ENCODE results near the gene FKBP1A. TPM values are rescaled to one million over a fixed set of nuclear protein-coding genes. Genes with fewer than 3 reads are reported as not detected.

FKBP1A gene
- total RNA-seq, 1 experiment from 2014 or later = 196 TPM

DNA sequence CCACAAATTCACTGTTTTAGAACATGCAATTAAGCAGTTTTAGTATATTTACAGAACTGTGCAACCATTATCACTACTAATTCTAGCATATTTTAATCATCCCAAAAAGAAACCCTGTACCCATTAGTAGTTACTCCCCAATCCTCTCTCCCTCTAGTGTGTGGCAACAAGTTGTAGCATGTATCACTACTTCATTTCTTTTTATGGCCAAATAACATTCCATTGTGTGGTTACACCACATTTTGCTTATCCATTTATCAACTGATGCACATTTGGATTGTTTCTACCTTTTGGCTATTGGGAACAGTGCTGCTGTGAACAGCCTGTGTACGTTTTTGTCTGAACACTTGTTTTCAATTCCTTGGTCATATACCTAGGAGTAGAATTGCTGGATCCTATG, 31.5 kb upstream of the FKBP1A start:
- Histone ChIP-seq H4K5ac (ENCODE audit: insufficient read length, low read depth, low read length) (no peak overlapping the region), H4K91ac (ENCODE audit: insufficient read length, low read depth, low read length) (no peak overlapping the region), H3K14ac (ENCODE audit: insufficient read depth, low read length) (no peak overlapping the region), H3K4ac (ENCODE audit: low read depth, low read length) (no peak overlapping the region), H3T11ph (ENCODE audit: low read length) (no peak overlapping the region), H3K27ac (ENCODE audit: insufficient read length, low read depth, low read length) (no peak overlapping the region), H2AFZ (ENCODE audit: low read length) (no peak overlapping the region), H2BK15ac (ENCODE audit: low read depth, low read length) (no peak overlapping the region), H3K79me1 (ENCODE audit: insufficient read depth, low read depth, low read length, poor library complexity, severe bottlenecking) (no peaks in the 10 kb centered on the region), H3K79me2 (ENCODE audit: insufficient read depth, low read length) (no peaks in the 10 kb centered on the region), H2BK12ac (ENCODE audit: insufficient read length, low read depth, low read length) (no peak overlapping the region), H2BK20ac (ENCODE audit: low read depth, low read length, poor library complexity, severe bottlenecking) (no peak overlapping the region), H3K56ac (ENCODE audit: insufficient read length, low read depth, low read length) (no peak overlapping the region), H2BK5ac (ENCODE audit: insufficient read length, low read length) (no peak overlapping the region), H2AK5ac (ENCODE audit: insufficient read length, low read length) (no peak overlapping the region), H4K20me1 (ENCODE audit: control insufficient read depth, insufficient read depth, insufficient read length) (no peaks in the 10 kb centered on the region), H3K9ac (ENCODE audit: extremely low read depth, insufficient read length, low read length) (no peak overlapping the region), H3K4me2 (ENCODE audit: insufficient read depth, insufficient read length, low read length) (no peak overlapping the region), H3K18ac (ENCODE audit: insufficient read length, low read depth, low read length) (no peak overlapping the region), H4K8ac (replicated peaks; ENCODE audit: insufficient read length, low read depth, low read length) (no peak overlapping the region), H3K4me1 (ENCODE audit: insufficient read depth, low read length) (peaks cover 7% of the 10 kb centered on the region), H3K9me3 (ENCODE audit: control insufficient read depth, low read depth, low read length) (no peaks in the 10 kb centered on the region), H3K23me2 (ENCODE audit: insufficient read length, low read depth, low read length, poor library complexity, severe bottlenecking) (no peaks in the 10 kb centered on the region), H3K27me3 (ENCODE audit: insufficient read depth, low read length) (no peaks in the 10 kb centered on the region), H3K23ac (ENCODE audit: insufficient read length, low read depth, low read length) (no peak overlapping the region), H2BK120ac (ENCODE audit: low read depth, low read length, poor library complexity, severe bottlenecking) (no peak overlapping the region)
- WGBS (ENCODE audit: extremely low coverage, insufficient read length, low lambda C conversion rate) = no CpG with 5 or more reads among the region's 1 CpG
- peaks cover 37 to 46% of the 10 kb centered on the region in 2 experiments for H3K4me1 Mint-ChIP-seq
- H3K27me3 Mint-ChIP-seq (ENCODE audit: low read depth) = peaks cover 1% of the 10 kb centered on the region; the same call in 1 of the 2 replicates
- TF ChIP-seq, protein P1, sequence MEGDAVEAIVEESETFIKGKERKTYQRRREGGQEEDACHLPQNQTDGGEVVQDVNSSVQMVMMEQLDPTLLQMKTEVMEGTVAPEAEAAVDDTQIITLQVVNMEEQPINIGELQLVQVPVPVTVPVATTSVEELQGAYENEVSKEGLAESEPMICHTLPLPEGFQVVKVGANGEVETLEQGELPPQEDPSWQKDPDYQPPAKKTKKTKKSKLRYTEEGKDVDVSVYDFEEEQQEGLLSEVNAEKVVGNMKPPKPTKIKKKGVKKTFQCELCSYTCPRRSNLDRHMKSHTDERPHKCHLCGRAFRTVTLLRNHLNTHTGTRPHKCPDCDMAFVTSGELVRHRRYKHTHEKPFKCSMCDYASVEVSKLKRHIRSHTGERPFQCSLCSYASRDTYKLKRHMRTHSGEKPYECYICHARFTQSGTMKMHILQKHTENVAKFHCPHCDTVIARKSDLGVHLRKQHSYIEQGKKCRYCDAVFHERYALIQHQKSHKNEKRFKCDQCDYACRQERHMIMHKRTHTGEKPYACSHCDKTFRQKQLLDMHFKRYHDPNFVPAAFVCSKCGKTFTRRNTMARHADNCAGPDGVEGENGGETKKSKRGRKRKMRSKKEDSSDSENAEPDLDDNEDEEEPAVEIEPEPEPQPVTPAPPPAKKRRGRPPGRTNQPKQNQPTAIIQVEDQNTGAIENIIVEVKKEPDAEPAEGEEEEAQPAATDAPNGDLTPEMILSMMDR (conservative IDR thresholded peaks at IDR 0.05) = no peak
- peaks cover 16 to 22% of the 10 kb centered on the region in 2 experiments for H3K9me3 Mint-ChIP-seq
- H3K27ac Mint-ChIP-seq = no peak overlapping the region; a peak in 1 of 7 replicates
- no peak overlapping the region for H3K4me3 Mint-ChIP-seq
- DNase-seq = no peak
- peaks cover 2 to 8% (median 4%) of the 10 kb centered on the region in 3 experiments; a peak in 4 of 7 replicates for H3K36me3 Mint-ChIP-seq (ENCODE audit: insufficient read depth in 1 of 3, low read depth in 3 of 3)

All from H9 (cell line).